K562 (cell line): ENCODE data around the gene PLP2. TPM values are rescaled to one million over a fixed set of nuclear protein-coding genes. Genes with fewer than 3 reads are reported as not detected.

Source experiments
- ATAC-seq: fragments of 200-7000 bp; cut with Tn5 transposase; 3 replicates; pipeline ENCODE4 v1.9.1; 2020; ENCODE audit warnings: moderate library complexity
- BruUV-seq: library from RNA; stranded (reverse); fragments of 400-500 nt; replicated peaks from 2 replicates; lab custom pipeline; 2021; lab: Mats Ljungman, UMichigan
- CTCF ChIA-PET: fragments of 300-600 bp; formaldehyde crosslinking; extraction: SDS; loops from one replicate; lab custom pipeline; 2021; ENCODE audit warnings: low intra/inter-chr PET ratio; lab: Yijun Ruan, JAX
- POLR2A ChIA-PET: fragments of 300-600, 350-650 bp; sonication (Branson Sonifier 250); formaldehyde crosslinking; extraction: SDS; loops from one replicate; lab custom pipeline; 2021; ENCODE audit warnings: antibody characterized with exemption, inconsistent platforms; lab: Yijun Ruan, JAX
- DNase-seq, 4 experiments: peaks; one replicate each; pipeline versions ENCODE4 v3.0.0 to v3.0.0-alpha.2; 2011 to 2018; ENCODE audit warnings: low spot score in 3 of 4, mixed read lengths in 3 of 4; ENCODE audit errors: extremely low read depth in 1 of 4
- FAIRE-seq: peaks from 2 replicates; lab custom pipeline; 2011; peaks lifted over from hg19 to GRCh38; lab: Jason Lieb, UNC
- H2AFZ ChIP-seq: 2 replicates; pipeline ENCODE4 v1.6.0; 2011; ENCODE audit warnings: low read depth, low read length, control low read depth, inconsistent platforms
- H3K27ac ChIP-seq: fragments of 200-600 bp; 3 replicates; pipeline ENCODE4 v1.8.0; 2011; ENCODE audit warnings: low read depth, mild to moderate bottlenecking, control low read depth, inconsistent platforms, low read length, moderate library complexity, mixed read lengths; ENCODE audit errors: extremely low read depth
- H3K27me3 ChIP-seq, 2 experiments: fragments of 300-600 bp in 1 of 2; 2 replicates in 1 of 2; 3 replicates in 1 of 2; pipeline versions ENCODE4 v1.6.0 to v1.8.0; 2011; ENCODE audit warnings: inconsistent platforms in 2 of 2, low read length in 2 of 2, mild to moderate bottlenecking in 1 of 2, mixed read lengths in 1 of 2, moderate library complexity in 1 of 2; ENCODE audit not compliant: control insufficient read depth in 2 of 2, insufficient read depth in 2 of 2
- H3K36me3 ChIP-seq: fragments of 300-600 bp; 3 replicates; pipeline ENCODE4 v1.8.0; 2011; ENCODE audit warnings: mild to moderate bottlenecking, low read length, inconsistent platforms; ENCODE audit not compliant: control insufficient read depth, insufficient read depth
- H3K4me1 ChIP-seq, 2 experiments: fragments of 200-600 bp in 1 of 2; replicated peaks in 1 of 2; 2 replicates in 1 of 2; 3 replicates in 1 of 2; pipeline versions ENCODE4 v1.5.1 to v1.8.0; 2011; ENCODE audit warnings: inconsistent platforms in 2 of 2, low read length in 2 of 2, mild to moderate bottlenecking in 1 of 2, mixed read lengths in 1 of 2, moderate library complexity in 1 of 2; ENCODE audit not compliant: control insufficient read depth in 2 of 2, insufficient read depth in 2 of 2
- H3K4me2 ChIP-seq: 2 replicates; pipeline ENCODE4 v1.6.1; 2011; ENCODE audit warnings: low read length, control low read depth, inconsistent platforms, mixed read lengths; ENCODE audit not compliant: insufficient read depth
- H3K4me3 ChIP-seq: fragments of 200-600 bp; sonication (generic), shearing (Covaris generic); 2 replicates; pipeline ENCODE4 v1.5.1; 2016; ENCODE audit warnings: control low read depth, inconsistent platforms
- H3K79me2 ChIP-seq: fragments of 200-600 bp; 3 replicates; pipeline ENCODE4 v1.8.0; 2011; ENCODE audit warnings: low read length, inconsistent platforms; ENCODE audit not compliant: control insufficient read depth, insufficient read depth
- H3K9ac ChIP-seq, 2 experiments: 2 replicates each; pipeline versions ENCODE4 v1.6.0 to v1.6.1; 2011; ENCODE audit warnings: low read depth in 2 of 2, low read length in 2 of 2, control low read depth in 1 of 2, inconsistent platforms in 1 of 2, mild to moderate bottlenecking in 1 of 2, mixed read lengths in 1 of 2; ENCODE audit not compliant: insufficient read depth in 1 of 2
- H3K9me1 ChIP-seq: one replicate; pipeline ENCODE4 v1.6.0; 2011; ENCODE audit warnings: inconsistent platforms, mild to moderate bottlenecking, low read length, moderate library complexity; ENCODE audit not compliant: control insufficient read depth, insufficient read depth
- H3K9me3 ChIP-seq: replicated peaks from 2 replicates; pipeline ENCODE4 v1.5.1; 2011; ENCODE audit warnings: low read depth, low read length, inconsistent platforms; ENCODE audit not compliant: control insufficient read depth, insufficient read depth
- H4K20me1 ChIP-seq: replicated peaks from 2 replicates; pipeline ENCODE4 v1.6.1; 2011; ENCODE audit warnings: low read length, inconsistent platforms, mixed read lengths; ENCODE audit not compliant: control insufficient read depth, insufficient read depth
- E2F1 ChIP-seq: sonication (generic); formaldehyde crosslinking; IDR thresholded peaks from 2 replicates; pipeline ENCODE4 v1.8.1; 2023; ENCODE audit warnings: mild to moderate bottlenecking, missing genetic modification reagents, moderate library complexity
- KLF13 ChIP-seq: fragments of 450-650 bp; IDR thresholded peaks from 2 replicates; pipeline ENCODE4 v1.6.1; 2016; ENCODE audit warnings: missing genetic modification characterization, low read depth, mild to moderate bottlenecking, missing compliant biosample characterization, moderate library complexity, borderline replicate concordance
- L3MBTL2 ChIP-seq: fragments of 450-650 bp; IDR thresholded peaks from 2 replicates; pipeline ENCODE4 v1.6.1; 2016; ENCODE audit warnings: mild to moderate bottlenecking, moderate library complexity
- MLLT1 ChIP-seq, 2 experiments: fragments of 450-650 bp; IDR thresholded peaks; 2 replicates each; pipeline ENCODE4 v1.6.1; 2016
- REST ChIP-seq, 2 experiments: fragments of 450-650 bp; formaldehyde crosslinking in 1 of 2; IDR thresholded peaks; 2 replicates each; pipeline versions ENCODE4 v1.4.0 to v1.6.1; 2014 to 2020; ENCODE audit warnings: mild to moderate bottlenecking in 2 of 2, borderline replicate concordance in 1 of 2, low read depth in 1 of 2
- SMAD4 ChIP-seq: fragments of 250-450 bp; sonication (Bioruptor Pico); conservative IDR thresholded peaks from 2 replicates; pipeline ENCODE4 v1.8.0; 2021; ENCODE audit warnings: inconsistent platforms, mild to moderate bottlenecking, moderate library complexity
- WGBS: fragments of 100-300 bp; shearing (Covaris generic); methylation state at CpG from one replicate; pipeline ENCODE4 v1.1.6; 2016; ENCODE audit warnings: low coverage, mixed read lengths; ENCODE audit not compliant: insufficient coverage; ENCODE audit errors: missing lambda C conversion rate; 5-methylcytosine and 5-hydroxymethylcytosine counted together
- in situ Hi-C: fragments of 300-500 bp; cut with MboI; formaldehyde crosslinking; loops from 4 replicates; pipeline ENCODE4 v1.15.0; 2018; ENCODE audit warnings: inconsistent platforms, mixed read lengths
- intact Hi-C: fragments of 100-400 bp; cut with micrococcal nuclease; formaldehyde crosslinking; loops from 2 replicates; pipeline ENCODE4 v1.14.2; 2022
- polyA plus RNA-seq, 8 experiments: library from polyadenylated mRNA; depleted of rRNA in 4 of 8; stranded (reverse) in 5 of 8; unstranded in 3 of 8; fragments of >200 nt; fragmentation: Nextera tagmentation in 2 of 8; fragmentation: Illumina TruSeq in 1 of 8; extraction: Ambion mirVana in 2 of 8; extraction: Trizol in 1 of 8; gene quantifications; 2 replicates each; pipeline versions ENCODE4 v1.2.1 to v1.2.3, GENCODE V29; 2011 to 2014; ENCODE audit warnings: inconsistent platforms in 1 of 8, missing spikeins in 1 of 8
- total RNA-seq, 7 experiments: library from RNA; depleted of rRNA in 6 of 7; stranded (reverse); fragments of >200 nt in 6 of 7; fragmentation: Illumina TruSeq in 2 of 7; extraction: Trizol in 2 of 7; gene quantifications; 2 replicates each; pipeline versions ENCODE4 v1.2.1 to v1.2.3, GENCODE V29; 2011 to 2021; ENCODE audit warnings: low replicate concordance in 1 of 7

The PLP2 gene
- total and polyA plus RNA-seq, 9 of the 15 experiments (the other 6 are each of a cell fraction or from before 2014, with no cell fraction given), result 34.7 to 236 (median 112) TPM

GRCh38 chrX:49190821-49191573 lies 19.3 kb downstream of the PLP2 start (continued):
- peak in 1 of 2 experiments; percentile 100; a peak in 2 of 4 replicates for TF ChIP-seq MLLT1 (IDR thresholded peaks at IDR 0.05)

GRCh38 chrX:49191574-49192011 lies 19.9 kb downstream of the PLP2 start:
- H3K27me3 ChIP-seq, result no peaks in the 10 kb centered on the region
- peak overlapping the region; percentile 80 for H3K4me2 ChIP-seq
- TSS peak; percentile 88 for BruUV-seq
- FAIRE-seq (no peak), ATAC-seq (peak; percentile 11), DNase-seq (no peak)
- H3K4me3 ChIP-seq, result peak overlapping the region; percentile 89
- no peaks in the 10 kb centered on the region for H3K9me1 ChIP-seq
- H2AFZ ChIP-seq, result peak overlapping the region; percentile 91
- in situ Hi-C loops, result no loop called here
- H3K9me3 ChIP-seq, result no peaks in the 10 kb centered on the region
- H3K36me3 ChIP-seq, result no peaks in the 10 kb centered on the region
- intact Hi-C loops, result loop anchor here (2.0 to 5.0 kb wide), 2 partner anchors 44 to 91 kb away; no protein-coding TSS in a partner anchor
- peak overlapping the region; percentile 81 to 98 for H3K9ac ChIP-seq
- H4K20me1 ChIP-seq, result no peaks in the 10 kb centered on the region
- ChIA-PET POLR2A (interaction anchor here (0.6 to 1.0 kb wide), 2 partner anchors 62 to 427 kb away, joined by 4 to 7 read pairs; no protein-coding TSS in a partner anchor), CTCF (no interaction called here)
- H3K27ac ChIP-seq, result peak overlapping the region; percentile 78
- under 1% methylated on average over 30 of the region's 34 CpGs for WGBS
- H3K4me1 ChIP-seq, result peaks cover 35 to 46% of the 10 kb centered on the region in 2 experiments; a peak in 4 of 5 replicates
- H3K79me2 ChIP-seq, result peaks cover 18% of the 10 kb centered on the region; the same call in 2 of the 3 replicates
- no peak; the same call in 1 of the 2 replicates for TF ChIP-seq REST (IDR thresholded peaks at IDR 0.05; ENCODE audit: borderline replicate concordance)
- 0 out of 2 replicates have a peak, but pooled peaks have one; percentile 44 for TF ChIP-seq REST (CRISPR knock-in tag; IDR thresholded peaks at IDR 0.05; ENCODE audit: low read depth)
- 0 out of 2 replicates have a peak, but pooled peaks have one; percentile 10 for TF ChIP-seq L3MBTL2
- 0 out of 2 replicates have a peak, but pooled peaks have one; percentile 18 for TF ChIP-seq KLF13
- TF ChIP-seq E2F1 (CRISPR knock-in tag), result no peak
- TF ChIP-seq SMAD4, result 0 out of 2 replicates have a peak, but pooled peaks have one; percentile 33
